ENCODE data around the gene AOC2. TPM values are rescaled to one million over a fixed set of nuclear protein-coding genes. Genes with fewer than 3 reads are reported as not detected.

Gene AOC2
- total RNA-seq, 4 donors from 2014 or later, result 0.93 to 1.7 (median 1.3) TPM

DNA sequence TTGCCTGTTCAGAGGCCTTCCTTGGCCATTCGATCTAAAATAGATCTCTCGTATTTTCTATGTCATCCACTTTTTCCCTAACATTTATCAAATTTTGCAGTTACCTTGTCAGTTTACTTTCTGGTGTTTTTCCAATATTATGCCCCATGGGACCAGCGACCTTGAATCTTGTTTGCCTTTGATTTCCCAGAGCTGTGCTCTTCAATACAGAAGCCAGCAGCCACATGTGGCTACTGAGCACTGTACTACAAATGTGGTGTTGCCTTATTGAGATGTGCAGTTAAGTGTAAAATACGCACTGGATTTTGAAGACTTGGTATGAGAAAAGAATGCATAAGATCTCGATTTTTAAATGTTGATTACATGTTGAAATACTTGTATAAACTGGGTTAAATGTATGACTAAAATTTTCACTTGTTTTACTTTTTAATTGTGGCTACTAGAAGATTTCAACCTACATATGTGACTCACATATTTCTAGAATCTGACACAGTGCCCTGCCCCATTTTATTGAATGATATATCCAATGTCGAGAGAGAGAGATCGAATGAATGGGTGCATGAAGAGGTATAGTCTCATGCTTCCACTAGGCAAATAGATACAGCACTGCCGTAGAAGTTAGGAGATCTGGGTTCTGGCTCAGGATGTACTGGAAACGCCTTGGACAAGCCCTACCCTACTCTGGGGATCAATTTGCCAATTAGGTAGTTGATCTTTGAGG is 12.0 kb upstream of the AOC2 start:
- no peak for DNase-seq
- Histone ChIP-seq H3K9me3 (no peaks in the 10 kb centered on the region), H3K36me3 (peaks cover 9 to 15% of the 10 kb centered on the region in 2 donors), H3K27me3 (no peaks in the 10 kb centered on the region), H3K27ac (peak overlapping the region; percentile 57 to 80 (median 73)), H3K4me3 (replicated peaks in 1 of 3) (peak overlapping the region; percentile 74 to 91 (median 84)), H3K4me1 (peaks cover 13 to 15% of the 10 kb centered on the region in 2 donors)
- intact Hi-C loops (cut with DNase I), result no loop called here
- WGBS, 2 donors, result 51 to 54% methylated on average over 9 of the region's 9 CpGs
- TF ChIP-seq POLR2A (IDR thresholded peaks at IDR 0.05), result no peak
- TF ChIP-seq, protein P1, sequence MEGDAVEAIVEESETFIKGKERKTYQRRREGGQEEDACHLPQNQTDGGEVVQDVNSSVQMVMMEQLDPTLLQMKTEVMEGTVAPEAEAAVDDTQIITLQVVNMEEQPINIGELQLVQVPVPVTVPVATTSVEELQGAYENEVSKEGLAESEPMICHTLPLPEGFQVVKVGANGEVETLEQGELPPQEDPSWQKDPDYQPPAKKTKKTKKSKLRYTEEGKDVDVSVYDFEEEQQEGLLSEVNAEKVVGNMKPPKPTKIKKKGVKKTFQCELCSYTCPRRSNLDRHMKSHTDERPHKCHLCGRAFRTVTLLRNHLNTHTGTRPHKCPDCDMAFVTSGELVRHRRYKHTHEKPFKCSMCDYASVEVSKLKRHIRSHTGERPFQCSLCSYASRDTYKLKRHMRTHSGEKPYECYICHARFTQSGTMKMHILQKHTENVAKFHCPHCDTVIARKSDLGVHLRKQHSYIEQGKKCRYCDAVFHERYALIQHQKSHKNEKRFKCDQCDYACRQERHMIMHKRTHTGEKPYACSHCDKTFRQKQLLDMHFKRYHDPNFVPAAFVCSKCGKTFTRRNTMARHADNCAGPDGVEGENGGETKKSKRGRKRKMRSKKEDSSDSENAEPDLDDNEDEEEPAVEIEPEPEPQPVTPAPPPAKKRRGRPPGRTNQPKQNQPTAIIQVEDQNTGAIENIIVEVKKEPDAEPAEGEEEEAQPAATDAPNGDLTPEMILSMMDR (IDR thresholded peaks at IDR 0.05), result no peak

DNA sequence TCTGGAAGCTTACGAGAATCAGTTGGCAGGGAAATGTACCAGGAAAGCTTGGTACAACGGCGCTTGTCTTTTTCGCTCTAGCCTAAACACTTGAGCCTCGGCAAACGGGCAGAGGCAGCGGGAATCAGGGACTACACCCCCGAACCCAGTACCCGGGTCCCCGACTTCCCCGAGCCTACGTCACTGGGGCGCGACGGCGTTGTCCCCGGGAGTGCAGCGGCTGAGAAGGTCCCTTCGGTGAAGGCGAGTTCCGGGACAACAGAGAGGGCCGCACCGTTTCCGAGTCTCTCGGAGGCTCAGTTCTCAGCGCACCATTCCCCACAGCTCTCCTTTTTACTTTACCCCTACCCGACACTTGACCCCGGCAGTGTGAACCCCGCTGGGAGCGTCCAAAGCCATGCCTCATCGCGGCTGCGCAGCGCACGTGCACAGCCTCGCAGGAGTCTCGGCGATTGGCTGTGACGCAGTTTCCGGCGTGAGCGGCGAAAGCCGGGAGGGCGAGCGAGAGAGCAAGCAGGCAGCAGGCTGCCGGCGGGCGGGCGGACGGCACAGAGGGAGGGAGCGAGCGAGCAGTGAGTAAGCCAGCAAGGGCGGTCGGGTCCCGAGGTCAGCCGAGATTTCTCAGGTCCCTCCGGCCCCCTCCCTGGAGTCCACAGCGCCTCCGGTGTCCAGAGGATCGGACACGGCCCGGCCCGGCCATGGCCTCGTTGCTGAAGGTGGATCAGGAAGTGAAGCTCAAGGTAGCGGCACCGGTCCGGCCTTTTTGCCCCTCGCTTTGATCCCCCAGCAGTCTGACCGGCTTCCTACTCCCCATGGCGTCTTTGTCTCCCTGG is 11.2 kb upstream of the AOC2 start, which contains the start of gene PSME3:
Gene PSME3, plus strand, starts transcription at position 464 of the 833 bp plus-strand sequence. Its CDS starts 235 bp downstream, at position 699.
- peak within 1 kb of the TSS; percentile 74 to 91 (median 84) for H3K4me3 ChIP-seq (replicated peaks in 1 of 3)
- H3K9me3 ChIP-seq, result no peaks in the 10 kb centered on the region
- H3K27ac ChIP-seq, result peak within 1 kb of the TSS; percentile 57 to 80 (median 73)
- DNase-seq, result peak; percentile 87 to 90
- H3K27me3 ChIP-seq, result no peaks in the 10 kb centered on the region
- TF ChIP-seq, protein P1 (IDR thresholded peaks at IDR 0.05), result no peak
- peak in 1 of 2 donors; percentile 87 for TF ChIP-seq POLR2A (IDR thresholded peaks at IDR 0.05)
- 0% methylated on average over 14 to 43 of the region's 71 CpGs for WGBS, 2 donors
- H3K4me1 ChIP-seq, result peaks cover 13 to 15% of the 10 kb centered on the region in 2 donors
- intact Hi-C loops (cut with DNase I), result no loop called here
- peaks cover 17 to 23% of the 10 kb centered on the region in 2 donors for H3K36me3 ChIP-seq

DNA sequence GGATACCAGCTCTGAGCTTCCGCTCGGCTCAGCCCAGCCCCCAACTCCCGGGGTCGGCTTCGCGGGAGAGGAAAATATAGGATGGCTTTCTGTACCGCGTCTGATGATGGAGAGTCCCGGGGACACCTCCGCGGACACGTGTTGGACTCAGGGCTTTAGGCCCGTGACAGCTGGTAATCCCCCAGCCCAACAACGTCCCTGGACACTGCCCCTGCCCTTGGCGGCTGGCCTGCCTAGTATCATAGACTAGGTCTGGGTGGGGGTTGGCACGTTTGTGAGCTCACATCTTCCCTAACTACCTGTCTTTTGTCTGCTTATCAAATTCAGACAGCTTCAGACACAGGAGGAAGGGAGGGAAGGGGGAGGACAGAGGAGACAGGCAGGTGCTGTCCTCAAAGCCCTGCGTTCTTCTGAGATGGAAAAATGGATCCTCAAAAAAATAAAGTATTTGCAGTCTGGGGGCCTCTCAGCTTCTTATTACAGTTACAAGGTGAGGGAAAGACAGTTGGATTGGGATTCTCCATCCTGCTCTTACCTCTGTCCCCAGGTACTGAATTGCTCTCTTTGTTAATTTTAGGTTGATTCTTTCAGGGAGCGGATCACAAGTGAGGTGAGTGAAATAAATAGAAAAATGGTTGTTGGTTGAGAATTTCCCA is 10.5 kb upstream of the AOC2 start:
- WGBS, 2 donors, result 8 to 40% methylated on average over 3 to 16 of the region's 18 CpGs
- intact Hi-C loops (cut with DNase I), result no loop called here
- no peaks in the 10 kb centered on the region for H3K27me3 ChIP-seq
- H3K27ac ChIP-seq, result peak overlapping the region in 2 of 3 donors; percentile 73 to 80
- DNase-seq, result no peak
- no peaks in the 10 kb centered on the region for H3K9me3 ChIP-seq
- H3K4me3 ChIP-seq (replicated peaks in 1 of 3), result peak overlapping the region; percentile 74 to 91 (median 84)
- TF ChIP-seq, protein P1 (IDR thresholded peaks at IDR 0.05), result no peak
- TF ChIP-seq POLR2A (IDR thresholded peaks at IDR 0.05), result no peak
- peaks cover 13 to 15% of the 10 kb centered on the region in 2 donors for H3K4me1 ChIP-seq
- peaks cover 24 to 30% of the 10 kb centered on the region in 2 donors for H3K36me3 ChIP-seq

DNA sequence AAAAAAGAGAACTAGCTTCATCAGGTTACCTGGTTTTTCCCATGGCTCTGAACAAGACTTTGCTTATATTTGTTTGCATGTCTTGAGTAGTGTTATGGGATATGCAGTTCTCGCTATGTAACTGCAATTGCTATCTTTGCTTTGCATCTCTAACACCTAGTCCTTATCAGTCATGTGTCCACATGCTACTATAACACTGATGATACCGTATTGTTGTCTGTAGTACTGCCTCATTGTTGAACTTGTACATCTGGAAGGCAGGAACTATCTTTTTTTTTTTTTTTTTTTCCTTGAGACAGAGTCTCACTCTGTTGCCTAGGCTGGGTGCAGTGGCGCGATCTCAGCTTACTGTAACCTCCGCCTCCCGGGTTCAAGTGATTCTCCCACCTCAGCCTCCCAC is 8.6 kb upstream of the AOC2 start:
- TF ChIP-seq, protein P1 (IDR thresholded peaks at IDR 0.05), result no peak
- TF ChIP-seq POLR2A (IDR thresholded peaks at IDR 0.05), result no peak
- 94 to 99% methylated on average over 6 of the region's 6 CpGs for WGBS, 2 donors
- Histone ChIP-seq H3K27me3 (no peaks in the 10 kb centered on the region), H3K9me3 (no peaks in the 10 kb centered on the region), H3K4me1 (peaks cover 13 to 15% of the 10 kb centered on the region in 2 donors), H3K27ac (no peak overlapping the region), H3K4me3 (replicated peaks in 1 of 3) (no peak overlapping the region), H3K36me3 (peaks cover 43 to 44% of the 10 kb centered on the region in 2 donors)
- no peak for DNase-seq
- intact Hi-C loops (cut with DNase I), result no loop called here

Measured in thyroid gland (tissue), 4 donors.